Activated CD4-positive, alpha-beta T cell treated with anti-CD3 and anti-CD28 coated beads for 36 hours (primary cell): Measurements from ENCODE around the gene RNF148. TPM values are rescaled to one million over a fixed set of nuclear protein-coding genes. Genes with fewer than 3 reads are reported as not detected.

Experiments
- ATAC-seq: fragments of 200-7000 bp; cut with Tn5 transposase; one replicate; pipeline ENCODE4 v1.10.0; 2021; ENCODE audit warnings: mild to moderate bottlenecking, moderate library complexity
- CTCF ChIA-PET: fragments of 350-600 bp; sonication (Branson Sonifier 250); formaldehyde crosslinking; loops from one replicate; lab custom pipeline; 2021; ENCODE audit warnings: antibody characterized with exemption; lab: Charles Lee
- POLR2A ChIA-PET: fragments of 350-600 bp; sonication (Branson Sonifier 250); formaldehyde crosslinking; loops from one replicate; lab custom pipeline; 2021; ENCODE audit warnings: antibody characterized with exemption, inconsistent platforms; lab: Charles Lee
- DNase-seq: peaks from one replicate; pipeline ENCODE4 v3.0.0-alpha.2; 2020
- H3K27ac Mint-ChIP-seq: one replicate; pipeline ENCODE4 v1.8.0; 2021; ENCODE audit warnings: mixed read lengths
- H3K27me3 Mint-ChIP-seq: one replicate; pipeline ENCODE4 v1.8.0; 2021; ENCODE audit warnings: mixed read lengths
- H3K36me3 Mint-ChIP-seq: one replicate; pipeline ENCODE4 v1.8.0; 2021; ENCODE audit warnings: low read depth, mixed read lengths
- H3K4me1 Mint-ChIP-seq: one replicate; pipeline ENCODE4 v1.8.0; 2021; ENCODE audit warnings: mixed read lengths
- H3K4me3 Mint-ChIP-seq: one replicate; pipeline ENCODE4 v1.8.0; 2021; ENCODE audit warnings: mild to moderate bottlenecking, moderate library complexity, mixed read lengths
- H3K9me3 Mint-ChIP-seq: one replicate; pipeline ENCODE4 v1.8.0; 2021; ENCODE audit warnings: low read depth, mixed read lengths
- intact Hi-C, 2 experiments: fragments of 100-400 bp; cut with DNase I in 1 of 2; cut with micrococcal nuclease in 1 of 2; formaldehyde crosslinking; loops; one replicate each; pipeline versions ENCODE4 v1.14.2 to v1.15.1; 2022 to 2024; cut with DNase I, micrococcal nuclease
- total RNA-seq, 2 experiments: library from RNA; stranded (reverse); gene quantifications; one replicate each; pipeline ENCODE4 v1.2.3, GENCODE V29; 2021

Gene RNF148, protein sequence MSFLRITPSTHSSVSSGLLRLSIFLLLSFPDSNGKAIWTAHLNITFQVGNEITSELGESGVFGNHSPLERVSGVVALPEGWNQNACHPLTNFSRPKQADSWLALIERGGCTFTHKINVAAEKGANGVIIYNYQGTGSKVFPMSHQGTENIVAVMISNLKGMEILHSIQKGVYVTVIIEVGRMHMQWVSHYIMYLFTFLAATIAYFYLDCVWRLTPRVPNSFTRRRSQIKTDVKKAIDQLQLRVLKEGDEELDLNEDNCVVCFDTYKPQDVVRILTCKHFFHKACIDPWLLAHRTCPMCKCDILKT
- total RNA-seq: not detected

DNA sequence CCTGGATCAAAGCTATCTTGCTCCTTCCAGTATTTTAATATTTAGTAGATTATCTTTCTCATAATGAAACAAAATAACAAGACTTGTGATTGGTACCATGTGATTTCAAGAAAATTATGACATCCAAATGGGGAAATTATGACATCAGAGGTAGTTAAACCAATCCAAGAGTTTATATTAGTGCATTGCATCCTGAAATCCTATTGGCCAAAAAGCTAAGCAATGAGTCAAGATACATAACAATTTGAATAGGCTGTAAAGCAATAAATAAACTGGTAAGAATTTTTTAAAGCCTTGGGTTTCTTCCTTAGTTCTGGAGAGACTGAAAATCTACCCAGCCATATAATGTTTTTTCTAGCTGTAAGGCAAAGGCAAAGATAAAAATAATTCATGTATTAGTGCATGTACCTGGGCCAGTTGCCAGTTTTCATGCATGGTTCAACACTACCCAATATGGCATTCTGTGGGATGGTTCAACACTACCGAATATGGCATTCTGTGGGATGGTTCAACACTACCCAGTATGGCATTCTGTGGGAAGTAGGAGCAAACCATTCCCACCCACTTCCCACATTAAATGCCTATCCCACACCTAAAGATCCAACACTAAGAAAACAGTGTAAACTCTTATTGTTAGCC lies at the start of gene RNF148:
Gene RNF148 (minus strand): TSS at position 51 of the 639 bp plus-strand sequence. CDS start 172 bp downstream, outside the sequence.
- no peak for DNase-seq
- ChIA-PET CTCF (interaction anchor here (0.6 kb wide), 1 partner anchor 44 kb away, joined by 3 read pairs; no protein-coding TSS in a partner anchor), POLR2A (no interaction called here)
- peaks cover 7% of the 10 kb centered on the region for H3K9me3 Mint-ChIP-seq
- intact Hi-C loops: no loop called here
- no peaks in the 10 kb centered on the region for H3K4me1 Mint-ChIP-seq
- no peak within 1 kb of the TSS for H3K4me3 Mint-ChIP-seq
- no peaks in the 10 kb centered on the region for H3K36me3 Mint-ChIP-seq
- no peak for ATAC-seq
- no peak within 1 kb of the TSS for H3K27ac Mint-ChIP-seq
- no peaks in the 10 kb centered on the region for H3K27me3 Mint-ChIP-seq

DNA sequence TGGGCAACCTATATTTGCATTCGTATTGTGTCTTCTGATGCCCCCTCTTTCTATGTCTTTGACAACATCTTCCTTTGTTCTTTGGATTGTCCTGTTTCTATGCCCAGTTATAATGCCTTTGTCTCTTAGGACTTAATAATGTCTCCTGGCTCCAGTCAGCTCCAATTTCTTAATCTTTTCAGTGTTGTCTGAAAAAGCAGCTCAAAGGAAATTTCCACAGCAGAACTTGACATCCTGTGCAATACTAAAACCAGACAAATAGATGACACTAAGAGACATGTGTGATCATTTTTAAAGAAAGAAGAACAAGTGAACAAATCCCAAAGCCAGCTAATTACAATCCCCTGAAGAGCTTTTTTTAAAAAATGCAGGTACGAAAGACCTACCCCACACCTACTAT lies 47.7 kb upstream of the RNF148 start:
- ATAC-seq: no peak
- Mint-ChIP-seq H3K36me3 (no peaks in the 10 kb centered on the region), H3K27ac (no peak overlapping the region), H3K9me3 (no peaks in the 10 kb centered on the region), H3K27me3 (no peaks in the 10 kb centered on the region), H3K4me3 (no peak overlapping the region), H3K4me1 (no peaks in the 10 kb centered on the region)
- DNase-seq: no peak
- ChIA-PET POLR2A (no interaction called here), CTCF (no interaction called here)
- intact Hi-C loops: no loop called here

DNA sequence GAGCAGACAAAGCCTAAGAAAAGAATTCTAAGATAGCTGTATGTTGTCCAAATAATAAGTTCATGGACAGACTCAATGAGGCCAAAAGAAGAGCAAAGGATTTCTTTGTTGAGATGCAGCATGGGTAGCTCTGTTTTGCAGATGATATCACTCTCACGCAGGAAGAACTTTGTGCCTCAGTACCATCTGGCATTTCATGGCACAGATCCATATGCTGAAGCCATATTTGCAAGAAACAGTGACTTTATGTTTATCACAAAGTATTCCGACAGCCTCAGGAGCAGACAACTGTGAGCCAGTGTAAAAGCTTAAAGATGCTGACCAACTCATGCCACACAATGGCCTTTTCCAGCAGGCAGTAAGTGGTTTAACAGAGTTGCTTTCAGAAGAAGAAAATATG lies 45.5 kb upstream of the RNF148 start:
- ChIA-PET CTCF (interaction anchor here (1.1 kb wide), 1 partner anchor 10 kb away, joined by 3 read pairs; no protein-coding TSS in a partner anchor), POLR2A (no interaction called here)
- no peak overlapping the region for H3K4me3 Mint-ChIP-seq
- H3K36me3 Mint-ChIP-seq: no peaks in the 10 kb centered on the region
- H3K4me1 Mint-ChIP-seq: no peaks in the 10 kb centered on the region
- no peaks in the 10 kb centered on the region for H3K27me3 Mint-ChIP-seq
- H3K9me3 Mint-ChIP-seq: no peaks in the 10 kb centered on the region
- intact Hi-C loops: no loop called here
- H3K27ac Mint-ChIP-seq: no peak overlapping the region
- ATAC-seq (no peak), DNase-seq (no peak)

DNA sequence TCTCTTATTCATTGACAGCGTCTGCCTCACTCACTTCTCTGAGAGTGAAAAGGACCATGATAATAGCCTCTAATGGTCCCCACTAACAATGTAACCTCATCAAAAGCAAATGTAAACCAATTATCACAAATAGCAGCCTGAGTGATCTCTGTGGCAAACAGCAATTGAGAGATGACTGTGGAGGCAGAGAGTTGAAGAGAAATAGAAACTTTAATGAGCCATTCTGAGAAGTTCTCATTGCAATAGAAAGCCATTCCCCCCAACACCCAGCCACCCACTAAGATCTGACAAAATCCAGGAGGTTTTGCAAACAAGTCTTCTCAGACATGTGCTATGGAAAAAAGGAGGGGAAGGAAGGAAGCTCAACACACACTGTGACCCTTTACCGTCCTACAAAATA lies 44.2 kb upstream of the RNF148 start:
- no peaks in the 10 kb centered on the region for H3K9me3 Mint-ChIP-seq
- no peaks in the 10 kb centered on the region for H3K27me3 Mint-ChIP-seq
- no peak overlapping the region for H3K27ac Mint-ChIP-seq
- no peak overlapping the region for H3K4me3 Mint-ChIP-seq
- intact Hi-C loops: no loop called here
- ATAC-seq: no peak
- DNase-seq: no peak
- no peaks in the 10 kb centered on the region for H3K4me1 Mint-ChIP-seq
- CTCF ChIA-PET: interaction anchor here (1.1 kb wide), 1 partner anchor 8 kb away, joined by 3 read pairs; no protein-coding TSS in a partner anchor
- no peaks in the 10 kb centered on the region for H3K36me3 Mint-ChIP-seq
- POLR2A ChIA-PET: no interaction called here

DNA sequence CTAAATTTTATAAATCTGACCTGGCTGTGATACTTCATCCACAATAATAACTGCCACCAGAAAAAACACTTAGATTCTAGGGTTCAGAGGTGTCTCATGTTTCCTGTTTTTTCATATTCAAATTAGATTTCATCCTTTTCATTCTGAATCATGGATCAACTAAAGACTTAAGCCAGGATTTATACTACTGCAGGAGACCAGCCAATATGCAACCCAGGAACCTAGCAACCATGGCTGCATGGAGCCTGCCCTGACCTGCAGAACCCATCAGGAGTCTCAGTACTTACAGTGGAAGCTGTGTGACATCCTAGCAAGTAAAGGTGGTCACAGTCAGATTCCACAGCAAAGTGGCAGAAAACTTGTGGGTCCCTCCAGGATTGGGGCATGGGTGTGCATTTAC lies 40.5 kb upstream of the RNF148 start:
- CTCF ChIA-PET: interaction anchor here (0.8 kb wide), 1 partner anchor 24 kb away, joined by 3 read pairs; no protein-coding TSS in a partner anchor
- Mint-ChIP-seq H3K27ac (no peak overlapping the region), H3K36me3 (no peaks in the 10 kb centered on the region), H3K27me3 (no peaks in the 10 kb centered on the region), H3K4me3 (no peak overlapping the region), H3K9me3 (no peaks in the 10 kb centered on the region), H3K4me1 (no peaks in the 10 kb centered on the region)
- intact Hi-C loops: no loop called here
- ATAC-seq (no peak), DNase-seq (no peak)
- POLR2A ChIA-PET: no interaction called here

DNA sequence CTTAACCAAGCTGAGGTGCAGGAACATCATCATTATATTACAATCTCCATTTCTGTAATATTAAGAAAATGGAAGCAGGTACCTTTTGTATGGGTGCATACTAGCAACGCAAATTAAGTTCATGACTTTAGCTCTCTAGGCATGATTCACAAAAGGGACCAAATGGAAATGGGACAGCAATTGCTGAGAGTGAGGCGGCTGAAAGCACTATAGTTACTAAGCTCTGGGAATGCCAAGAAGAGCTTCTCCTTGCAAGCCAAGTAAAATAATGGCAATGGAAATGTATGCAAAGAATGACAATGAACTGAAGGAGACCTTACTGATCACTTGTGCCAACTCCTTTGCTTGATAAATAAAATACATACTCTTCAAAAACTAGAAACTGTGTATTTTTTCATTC lies 36.2 kb upstream of the RNF148 start:
- no peaks in the 10 kb centered on the region for H3K36me3 Mint-ChIP-seq
- H3K27ac Mint-ChIP-seq: no peak overlapping the region

DNA sequence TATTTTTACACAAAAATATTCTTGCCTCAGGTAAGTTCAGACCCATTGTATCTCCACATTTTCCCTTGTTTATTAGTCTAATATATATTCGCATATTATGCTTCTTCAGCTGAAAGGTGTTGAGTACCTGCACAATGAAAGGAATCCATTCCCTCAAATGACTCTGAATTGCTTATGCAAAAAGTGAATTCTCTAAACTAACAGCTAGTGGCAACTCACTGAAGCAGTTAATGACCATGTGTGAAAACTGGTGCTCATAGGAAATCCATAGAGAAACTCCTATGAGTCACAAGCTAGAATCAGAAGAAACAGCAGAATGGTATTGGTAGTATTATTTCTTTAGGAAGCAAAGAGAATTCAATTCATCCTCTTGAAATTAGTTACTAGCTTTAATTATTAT lies 33.5 kb upstream of the RNF148 start:
- intact Hi-C loops: no loop called here
- ATAC-seq: no peak
- H3K4me1 Mint-ChIP-seq: no peaks in the 10 kb centered on the region
- no peak overlapping the region for H3K4me3 Mint-ChIP-seq
- H3K36me3 Mint-ChIP-seq: no peaks in the 10 kb centered on the region
- ChIA-PET POLR2A (no interaction called here), CTCF (interaction anchor here (1.1 to 1.6 kb wide), 3 partner anchors 8 to 22 kb away, joined by 3 read pairs; no protein-coding TSS in a partner anchor)
- no peak for DNase-seq
- no peak overlapping the region for H3K27ac Mint-ChIP-seq
- H3K27me3 Mint-ChIP-seq: no peaks in the 10 kb centered on the region
- H3K9me3 Mint-ChIP-seq: no peaks in the 10 kb centered on the region

More for the DNA sequence above, 36.2 kb upstream of the RNF148 start:
- H3K27me3 Mint-ChIP-seq: no peaks in the 10 kb centered on the region
- no peak for DNase-seq
- no peak for ATAC-seq
- H3K9me3 Mint-ChIP-seq: no peaks in the 10 kb centered on the region
- no peak overlapping the region for H3K4me3 Mint-ChIP-seq
- intact Hi-C loops: no loop called here
- no peaks in the 10 kb centered on the region for H3K4me1 Mint-ChIP-seq
- POLR2A ChIA-PET: no interaction called here
- CTCF ChIA-PET: interaction anchor here (0.7 to 0.9 kb wide), 2 partner anchors 9 to 1613 kb away, joined by 3 read pairs; no protein-coding TSS in a partner anchor

DNA sequence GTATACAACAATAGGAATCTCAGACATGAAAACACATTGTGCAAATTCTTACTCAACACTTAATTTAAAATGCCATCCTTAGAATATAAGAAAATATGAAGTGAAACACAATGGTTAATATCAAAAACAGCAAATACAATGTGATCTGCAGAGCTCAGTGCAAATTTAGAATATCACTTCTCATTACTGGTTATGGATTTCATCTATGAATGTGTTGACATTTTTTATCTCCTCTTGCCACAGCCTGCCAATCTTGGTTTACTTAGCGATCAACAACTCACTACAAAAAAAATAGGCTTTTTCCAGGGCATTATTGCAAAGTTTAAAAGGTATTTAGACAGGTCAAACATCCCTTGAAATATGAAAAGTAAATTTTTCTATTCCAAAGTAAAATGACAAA lies 25.0 kb upstream of the RNF148 start:
- H3K36me3 Mint-ChIP-seq: no peaks in the 10 kb centered on the region
- ATAC-seq (no peak), DNase-seq (no peak)
- ChIA-PET POLR2A (no interaction called here), CTCF (no interaction called here)
- H3K4me1 Mint-ChIP-seq: no peaks in the 10 kb centered on the region
- intact Hi-C loops: no loop called here
- no peak overlapping the region for H3K4me3 Mint-ChIP-seq
- no peak overlapping the region for H3K27ac Mint-ChIP-seq
- peaks cover 4% of the 10 kb centered on the region for H3K9me3 Mint-ChIP-seq
- no peaks in the 10 kb centered on the region for H3K27me3 Mint-ChIP-seq

DNA sequence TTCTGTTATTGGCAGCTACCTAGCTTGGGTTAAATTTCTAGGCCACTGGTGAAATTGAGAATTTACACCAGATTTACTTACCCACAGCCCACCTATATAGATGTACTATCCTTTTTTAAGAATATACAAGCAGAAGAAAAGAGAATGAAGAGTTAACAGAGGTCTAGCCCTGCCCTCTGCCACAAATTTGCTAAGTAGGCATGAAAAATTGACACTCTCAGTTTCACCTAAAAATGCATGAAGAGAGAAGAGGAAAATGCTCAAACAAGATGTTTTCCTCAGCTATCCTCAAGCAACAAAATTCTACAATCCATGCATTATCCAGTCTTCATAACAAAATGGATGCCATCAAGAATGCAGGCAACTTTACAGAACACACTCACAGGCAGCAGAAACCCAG lies 24.6 kb upstream of the RNF148 start:
- ATAC-seq (no peak), DNase-seq (no peak)
- Mint-ChIP-seq H3K36me3 (no peaks in the 10 kb centered on the region), H3K27me3 (no peaks in the 10 kb centered on the region), H3K9me3 (peaks cover 4% of the 10 kb centered on the region), H3K4me3 (no peak overlapping the region), H3K27ac (no peak overlapping the region), H3K4me1 (no peaks in the 10 kb centered on the region)
- intact Hi-C loops: no loop called here
- ChIA-PET CTCF (interaction anchor here (0.8 kb wide), 1 partner anchor 9 kb away, joined by 3 read pairs; no protein-coding TSS in a partner anchor), POLR2A (no interaction called here)

DNA sequence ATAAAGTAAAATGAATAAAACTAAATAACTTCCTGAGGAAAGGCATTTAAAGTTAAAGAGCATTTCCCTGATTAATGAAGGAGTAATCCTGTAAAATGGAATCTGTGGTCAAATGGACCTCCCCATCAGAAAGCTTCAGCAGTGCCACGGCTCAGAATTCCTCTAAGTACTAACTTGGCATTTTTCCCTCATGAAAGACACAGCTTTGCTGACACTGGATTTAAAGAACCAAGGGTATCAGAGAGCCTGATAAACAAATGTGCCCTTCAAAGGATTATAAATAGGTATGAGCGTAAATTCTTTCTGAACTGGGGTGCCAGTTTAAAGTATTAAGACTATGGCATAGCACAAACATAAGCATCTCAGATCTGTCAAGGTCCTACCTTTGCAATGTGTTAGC lies 24.2 kb upstream of the RNF148 start:
- POLR2A ChIA-PET: no interaction called here
- H3K27me3 Mint-ChIP-seq: no peaks in the 10 kb centered on the region
- no peak overlapping the region for H3K4me3 Mint-ChIP-seq
- no peaks in the 10 kb centered on the region for H3K36me3 Mint-ChIP-seq
- H3K27ac Mint-ChIP-seq: no peak overlapping the region
- no peaks in the 10 kb centered on the region for H3K4me1 Mint-ChIP-seq
- CTCF ChIA-PET: interaction anchor here (0.6 to 0.8 kb wide), 2 partner anchors 10 to 926 kb away, joined by 3 to 4 read pairs; no protein-coding TSS in a partner anchor
- no peak for DNase-seq
- H3K9me3 Mint-ChIP-seq: peaks cover 4% of the 10 kb centered on the region
- intact Hi-C loops: no loop called here
- no peak for ATAC-seq

DNA sequence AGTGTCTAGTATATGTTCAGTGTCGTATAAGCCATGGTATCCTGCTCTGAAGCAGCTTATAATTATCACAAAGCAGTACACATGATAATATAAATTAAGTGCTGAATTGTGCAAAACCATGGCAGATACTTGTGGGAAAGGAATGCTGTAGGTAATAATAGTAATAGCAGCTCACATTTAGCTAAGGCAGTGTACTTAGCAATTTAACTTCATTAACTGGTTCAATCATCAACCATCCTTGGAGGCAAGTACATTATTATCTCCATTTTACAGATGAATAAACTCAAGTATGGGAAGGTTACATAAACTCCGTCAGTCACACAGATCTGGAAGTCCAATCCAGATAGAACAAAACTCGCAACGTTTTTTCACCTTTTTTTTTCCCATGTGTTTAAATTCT lies 21.6 kb upstream of the RNF148 start:
- no peak for ATAC-seq
- Mint-ChIP-seq H3K4me3 (no peak overlapping the region), H3K27ac (no peak overlapping the region)

More for the DNA sequence above, 21.6 kb upstream of the RNF148 start:
- ChIA-PET CTCF (no interaction called here), POLR2A (no interaction called here)
- peaks cover 4% of the 10 kb centered on the region for H3K9me3 Mint-ChIP-seq
- no peaks in the 10 kb centered on the region for H3K27me3 Mint-ChIP-seq
- no peaks in the 10 kb centered on the region for H3K36me3 Mint-ChIP-seq
- intact Hi-C loops: no loop called here
- no peak for DNase-seq
- no peaks in the 10 kb centered on the region for H3K4me1 Mint-ChIP-seq
